ENCODE data around the gene MAPK8IP3.
"Not testable (repeated sequence)": the region's sequence is repeated elsewhere in the genome, so short reads cannot be mapped to it uniquely, and the experiment has no call there.

MAPK8IP3 gene

GRCh38 chr16:1784977-1785845 is 79.2 kb downstream of the MAPK8IP3 start:
- no peak for DNase-seq (ENCODE audit: low read depth in 1 of 2, low spot score in 1 of 2)

- no peak for DNase-seq (ENCODE audit: low read depth in 1 of 2, low spot score in 1 of 2)
Observed at GRCh38 chr16:1785846-1786170, 79.8 kb downstream of the MAPK8IP3 start.

GRCh38 chr16:1786242-1787055 is 80.5 kb downstream of the MAPK8IP3 start:
- no peak for DNase-seq (ENCODE audit: low read depth in 1 of 2, low spot score in 1 of 2)

- no peak for DNase-seq (ENCODE audit: low read depth in 1 of 2, low spot score in 1 of 2)
Observed at GRCh38 chr16:1787056-1787321, 81.0 kb downstream of the MAPK8IP3 start.

GRCh38 chr16:1787322-1788094 is 81.5 kb downstream of the MAPK8IP3 start:
- DNase-seq (ENCODE audit: low read depth in 1 of 2, low spot score in 1 of 2): no peak

GRCh38 chr16:1788095-1788707 is 82.2 kb downstream of the MAPK8IP3 start:
- no peak for DNase-seq (ENCODE audit: low read depth in 1 of 2, low spot score in 1 of 2)

- no peak for DNase-seq (ENCODE audit: low read depth in 1 of 2, low spot score in 1 of 2)
Observed at GRCh38 chr16:1788708-1789100, 82.7 kb downstream of the MAPK8IP3 start.

- DNase-seq (ENCODE audit: low read depth in 1 of 2, low spot score in 1 of 2): no peak
Observed at GRCh38 chr16:1789643-1790045, 83.6 kb downstream of the MAPK8IP3 start.

GRCh38 chr16:1790261-1790610 is 84.2 kb downstream of the MAPK8IP3 start:
- no peak for DNase-seq (ENCODE audit: low read depth in 1 of 2, low spot score in 1 of 2)

- DNase-seq (ENCODE audit: low read depth in 1 of 2, low spot score in 1 of 2): no peak
Observed at GRCh38 chr16:1790611-1791255, 84.7 kb downstream of the MAPK8IP3 start.

- no peak for DNase-seq (ENCODE audit: low read depth in 1 of 2, low spot score in 1 of 2)
Observed at GRCh38 chr16:1791256-1791942, 85.4 kb downstream of the MAPK8IP3 start.

- DNase-seq (ENCODE audit: low read depth in 1 of 2, low spot score in 1 of 2): no peak
Observed at GRCh38 chr16:1791943-1792812, 86.2 kb downstream of the MAPK8IP3 start.

GRCh38 chr16:1792836-1793577 is 87.0 kb downstream of the MAPK8IP3 start:
- DNase-seq (ENCODE audit: low read depth in 1 of 2, low spot score in 1 of 2): no peak

GRCh38 chr16:1793578-1794220 is 87.7 kb downstream of the MAPK8IP3 start, which contains the start of gene IGFALS:
Gene IGFALS (minus strand): TSS chr16:1793705. CDS start chr16:1793652, 53 bp downstream.
- DNase-seq (ENCODE audit: low read depth in 1 of 2, low spot score in 1 of 2): no peak

- no peak for DNase-seq (ENCODE audit: low read depth in 1 of 2, low spot score in 1 of 2)
Observed at GRCh38 chr16:1794221-1794871, 88.4 kb downstream of the MAPK8IP3 start.

GRCh38 chr16:1794908-1795666 is 89.1 kb downstream of the MAPK8IP3 start:
- DNase-seq (ENCODE audit: low read depth in 1 of 2, low spot score in 1 of 2): no peak

GRCh38 chr16:1799263-1799662 is 93.3 kb downstream of the MAPK8IP3 start:
- not testable (repeated sequence) for DNase-seq (ENCODE audit: low read depth in 1 of 2, low spot score in 1 of 2)
